BJ (cell line): ENCODE measurements around the gene NOL3. TPM values are rescaled to one million over a fixed set of nuclear protein-coding genes. Genes with fewer than 3 reads are reported as not detected.

Experiments
- CTCF ChIA-PET: fragments of 350-600 bp; formaldehyde crosslinking; extraction: SDS; loops from one replicate; lab custom pipeline; 2021; ENCODE audit warnings: antibody characterized with exemption, inconsistent platforms; lab: Yijun Ruan, JAX
- POLR2A ChIA-PET: fragments of 300-600 bp; sonication (Branson Sonifier 250); formaldehyde crosslinking; extraction: SDS; loops from one replicate; lab custom pipeline; 2021; ENCODE audit warnings: antibody characterized with exemption; lab: Charles Lee
- DNase-seq: peaks from one replicate; pipeline ENCODE4 v3.0.0-alpha.2; 2011; ENCODE audit warnings: low read depth
- H3K27me3 ChIP-seq: 2 replicates; pipeline ENCODE4 v1.6.0; 2011; ENCODE audit warnings: low read length; ENCODE audit not compliant: control insufficient read depth, insufficient read depth
- H3K36me3 ChIP-seq: 2 replicates; pipeline ENCODE4 v1.5.1; 2011; ENCODE audit warnings: low read length; ENCODE audit not compliant: control insufficient read depth, insufficient read depth
- H3K4me3 ChIP-seq: 2 replicates; pipeline ENCODE4 v1.5.1; 2011; ENCODE audit warnings: low read depth, mild to moderate bottlenecking, control low read depth, low read length
- polyA plus RNA-seq: library from polyadenylated mRNA; depleted of rRNA; stranded (reverse); fragments of >200 nt; gene quantifications from 2 replicates; pipeline ENCODE4 v1.2.3, GENCODE V29; 2011
- TF ChIP-seq, protein P1 (sequence below): IDR thresholded peaks from 2 replicates; pipeline ENCODE4 v1.5.1; 2011; ENCODE audit warnings: low read depth, mild to moderate bottlenecking, control low read depth, inconsistent platforms, low read length, moderate library complexity; ENCODE audit not compliant: insufficient read depth

NOL3 gene
- polyA plus RNA-seq, 1 experiment = 14.7 TPM

GRCh38 chr16:67188798-67189197 is 18.5 kb downstream of the NOL3 start:
- no peaks in the 10 kb centered on the region for H3K27me3 ChIP-seq
- TF ChIP-seq, protein P1, sequence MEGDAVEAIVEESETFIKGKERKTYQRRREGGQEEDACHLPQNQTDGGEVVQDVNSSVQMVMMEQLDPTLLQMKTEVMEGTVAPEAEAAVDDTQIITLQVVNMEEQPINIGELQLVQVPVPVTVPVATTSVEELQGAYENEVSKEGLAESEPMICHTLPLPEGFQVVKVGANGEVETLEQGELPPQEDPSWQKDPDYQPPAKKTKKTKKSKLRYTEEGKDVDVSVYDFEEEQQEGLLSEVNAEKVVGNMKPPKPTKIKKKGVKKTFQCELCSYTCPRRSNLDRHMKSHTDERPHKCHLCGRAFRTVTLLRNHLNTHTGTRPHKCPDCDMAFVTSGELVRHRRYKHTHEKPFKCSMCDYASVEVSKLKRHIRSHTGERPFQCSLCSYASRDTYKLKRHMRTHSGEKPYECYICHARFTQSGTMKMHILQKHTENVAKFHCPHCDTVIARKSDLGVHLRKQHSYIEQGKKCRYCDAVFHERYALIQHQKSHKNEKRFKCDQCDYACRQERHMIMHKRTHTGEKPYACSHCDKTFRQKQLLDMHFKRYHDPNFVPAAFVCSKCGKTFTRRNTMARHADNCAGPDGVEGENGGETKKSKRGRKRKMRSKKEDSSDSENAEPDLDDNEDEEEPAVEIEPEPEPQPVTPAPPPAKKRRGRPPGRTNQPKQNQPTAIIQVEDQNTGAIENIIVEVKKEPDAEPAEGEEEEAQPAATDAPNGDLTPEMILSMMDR = no peak
- no peaks in the 10 kb centered on the region for H3K36me3 ChIP-seq
- ChIA-PET CTCF (interaction anchor here (2.1 to 2.6 kb wide), 2 partner anchors 9 to 34 kb away, joined by 7 to 9 read pairs; partner anchors contain the start of gene ELMO3), POLR2A (no interaction called here)
- no peak for DNase-seq
- no peak overlapping the region for H3K4me3 ChIP-seq

- no peak for DNase-seq
- TF ChIP-seq, protein P1 = no peak
- Histone ChIP-seq H3K36me3 (peaks cover 4% of the 10 kb centered on the region; the same call in 1 of the 2 replicates), H3K4me3 (no peak within 1 kb of the TSS), H3K27me3 (no peaks in the 10 kb centered on the region)
- CTCF ChIA-PET = interaction anchor here (1.0 to 1.6 kb wide), 4 partner anchors 29 to 236 kb away, joined by 3 to 4 read pairs (median 4); no protein-coding TSS in a partner anchor
- POLR2A ChIA-PET = no interaction called here
Observed at GRCh38 chr16:67190041-67190440, 19.7 kb downstream of the NOL3 start, which contains the start of gene EXOC3L1. EXOC3L1 (minus strand) TSS chr16:67190136; CDS start chr16:67189676, 460 bp downstream.

- ChIA-PET CTCF (interaction anchor here (1.3 to 1.6 kb wide), 3 partner anchors 30 to 173 kb away, joined by 3 to 4 read pairs (median 4); no protein-coding TSS in a partner anchor), POLR2A (no interaction called here)
- Histone ChIP-seq H3K4me3 (no peak overlapping the region), H3K27me3 (no peaks in the 10 kb centered on the region), H3K36me3 (peaks cover 8% of the 10 kb centered on the region)
- DNase-seq = no peak
- TF ChIP-seq, protein P1 = no peak
Observed at GRCh38 chr16:67190448-67191399, 20.4 kb downstream of the NOL3 start.

DNA sequence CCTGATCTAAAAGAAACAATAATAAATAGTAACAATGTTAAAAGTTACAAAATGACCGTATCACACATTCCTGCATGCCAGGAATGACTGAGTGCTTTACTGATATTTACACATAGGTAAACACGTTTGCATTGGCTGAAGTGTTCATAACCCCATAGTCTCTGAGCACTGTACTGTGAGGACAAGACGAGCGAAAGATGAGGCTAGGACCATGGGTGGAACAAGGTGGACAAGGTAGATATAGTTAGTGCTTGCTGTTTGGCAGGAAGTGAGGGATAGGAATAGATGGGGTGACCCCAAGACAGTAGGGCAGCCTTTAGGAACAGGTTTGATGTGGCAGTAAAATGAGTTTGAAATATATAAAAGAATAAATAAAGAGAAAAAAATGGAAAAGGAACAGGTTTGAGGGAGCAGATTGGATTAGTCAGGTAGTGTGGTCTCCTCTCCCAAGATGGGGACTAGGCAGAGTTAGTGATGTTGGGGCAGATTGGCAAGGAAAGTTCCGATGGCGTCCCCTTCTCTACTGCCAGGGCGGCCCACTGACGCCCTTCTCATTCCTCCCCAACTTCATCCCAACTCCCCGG is 21.2 kb downstream of the NOL3 start:
- Histone ChIP-seq H3K36me3 (peaks cover 14% of the 10 kb centered on the region), H3K27me3 (no peaks in the 10 kb centered on the region), H3K4me3 (peak overlapping the region; percentile 24)
- POLR2A ChIA-PET = no interaction called here
- CTCF ChIA-PET = no interaction called here
- TF ChIP-seq, protein P1 = no peak
- no peak for DNase-seq

DNA sequence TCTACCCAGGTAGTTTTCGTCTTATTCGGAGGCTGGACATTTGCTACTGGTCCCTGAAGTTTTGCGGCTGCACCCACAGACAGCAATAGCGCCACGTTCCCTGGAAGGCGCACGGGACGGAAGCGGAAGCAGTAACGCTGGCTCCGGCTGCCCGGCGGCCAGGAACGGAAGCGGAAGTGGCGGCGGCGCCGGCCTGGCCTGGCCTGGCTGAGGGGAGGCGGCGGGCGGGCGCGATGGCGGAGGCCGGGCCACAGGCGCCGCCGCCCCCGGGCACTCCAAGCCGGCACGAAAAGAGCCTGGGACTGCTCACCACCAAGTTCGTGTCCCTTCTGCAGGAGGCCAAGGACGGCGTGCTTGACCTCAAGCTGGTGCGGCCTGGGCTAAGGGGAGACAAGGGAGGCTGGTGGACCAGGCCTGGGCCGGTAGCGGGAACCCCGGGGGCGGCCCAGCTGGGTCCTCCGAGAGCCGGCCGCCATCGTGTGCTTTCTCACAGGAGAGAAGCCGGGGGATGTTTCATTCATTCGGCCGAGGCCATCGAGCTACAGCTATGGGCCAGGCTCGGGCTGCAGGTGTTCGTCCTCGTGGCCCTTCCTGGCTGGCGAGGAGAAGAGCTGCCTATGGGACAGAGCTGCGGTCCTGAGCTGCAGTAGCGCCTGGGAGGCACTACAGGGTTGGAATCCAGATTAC is 21.8 kb downstream of the NOL3 start, which contains the start of gene E2F4:
E2F4 (plus strand) TSS at position 161 of the 687 bp plus-strand sequence; CDS start at position 234, 73 bp downstream.
- H3K36me3 ChIP-seq = peaks cover 18% of the 10 kb centered on the region
- peak within 1 kb of the TSS; percentile 69 for H3K4me3 ChIP-seq
- no peaks in the 10 kb centered on the region for H3K27me3 ChIP-seq
- TF ChIP-seq, protein P1 = no peak
- DNase-seq = no peak
- CTCF ChIA-PET = no interaction called here
- POLR2A ChIA-PET = no interaction called here
